Fibroblast of skin of abdomen (primary cell): ENCODE measurements around the gene COTL1.

Experiments used
- DNase-seq: peaks from one replicate; pipeline ENCODE4 v3.0.0-alpha.2; 2013

Gene COTL1

DNA sequence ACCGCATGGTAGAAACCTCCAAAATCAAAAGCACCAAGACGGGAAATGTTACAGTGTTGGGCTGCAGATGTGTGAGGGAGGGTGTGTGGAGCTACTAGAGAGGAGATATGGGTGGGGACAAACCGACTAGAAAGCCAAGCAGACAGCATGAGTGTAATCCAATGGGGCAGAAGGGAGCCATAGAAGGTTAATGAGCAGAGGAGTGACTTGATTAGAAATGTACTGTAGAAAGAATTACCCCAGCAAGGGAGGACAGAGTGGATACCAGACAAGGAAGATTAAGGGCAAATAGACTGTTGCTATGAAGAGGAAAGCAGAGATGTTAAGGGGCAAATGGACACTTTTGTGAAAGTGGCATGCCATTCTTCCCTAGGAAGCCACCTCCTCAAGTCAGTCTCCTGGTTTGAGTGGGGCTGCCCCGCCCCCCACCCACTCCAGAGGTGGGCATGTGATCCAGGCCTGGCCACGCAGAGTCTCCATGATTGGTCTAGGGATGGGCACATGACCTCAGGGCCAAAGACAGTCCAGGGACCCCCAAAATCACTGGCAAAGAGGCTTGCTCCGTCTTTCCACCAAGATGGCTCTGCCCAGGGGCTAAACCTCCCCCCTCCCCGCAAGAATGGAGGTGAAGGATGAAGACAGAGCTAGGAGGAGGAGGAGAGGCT is 4.3 kb downstream of the COTL1 start:
- DNase-seq = no peak

DNA sequence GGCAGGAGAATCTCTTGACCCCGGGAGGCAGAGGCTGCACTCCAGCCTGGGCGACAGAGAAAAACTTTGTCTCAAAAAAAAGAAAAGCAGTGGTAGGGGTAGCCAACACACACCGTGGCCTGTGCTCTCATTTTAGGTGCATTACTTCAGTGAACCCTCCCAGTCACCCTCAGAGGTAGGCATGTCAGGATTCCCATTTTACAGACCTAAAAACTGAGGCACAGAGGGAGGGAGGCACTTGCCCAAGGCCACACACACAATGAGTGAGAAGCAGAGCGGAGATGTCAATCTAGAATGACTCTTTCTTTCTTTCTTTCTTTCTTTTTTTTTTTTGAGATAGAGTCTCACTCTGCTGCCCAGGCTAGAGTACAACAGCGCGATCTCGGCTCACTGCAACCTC is 5.2 kb downstream of the COTL1 start:
- DNase-seq = no peak

- DNase-seq = peak; percentile 71
Measured at GRCh38 chr16:84611041-84611440, 6.8 kb downstream of the COTL1 start.

GRCh38 chr16:84610376-84610775 is 7.5 kb downstream of the COTL1 start:
- no peak for DNase-seq

DNA sequence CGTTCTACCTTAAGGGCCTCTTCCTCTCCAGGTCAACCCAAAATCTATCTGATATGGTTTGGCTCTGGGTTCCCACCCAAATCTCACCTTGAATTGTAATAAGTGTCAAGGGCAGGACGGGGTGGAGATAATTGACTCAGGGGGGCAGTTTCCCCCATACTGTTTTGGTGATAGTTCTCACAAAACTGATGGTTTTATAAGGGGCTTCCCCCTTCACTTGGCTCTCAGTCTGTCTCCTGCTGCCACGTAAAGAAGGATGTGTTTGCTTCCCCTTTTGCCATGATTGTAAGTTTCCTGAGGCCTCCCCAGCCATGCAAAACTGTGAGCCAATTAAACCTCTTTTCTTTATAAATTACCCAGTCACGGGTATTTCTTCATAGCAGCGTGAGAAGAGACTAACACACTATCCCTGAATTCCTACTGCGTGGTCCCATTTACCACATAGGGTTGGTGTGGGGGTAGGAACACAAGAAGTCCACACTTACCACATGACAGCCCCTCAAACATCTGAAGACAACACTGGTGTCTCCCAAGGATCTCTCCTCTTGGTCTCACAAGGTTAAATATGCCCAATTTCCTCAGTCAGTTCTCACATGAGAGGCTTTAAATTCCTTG is 8.2 kb downstream of the COTL1 start:
- DNase-seq = no peak

GRCh38 chr16:84608282-84608681 is 9.6 kb downstream of the COTL1 start:
- no peak for DNase-seq

- DNase-seq = no peak
Measured at GRCh38 chr16:84607694-84608093, 10.2 kb downstream of the COTL1 start.

DNA sequence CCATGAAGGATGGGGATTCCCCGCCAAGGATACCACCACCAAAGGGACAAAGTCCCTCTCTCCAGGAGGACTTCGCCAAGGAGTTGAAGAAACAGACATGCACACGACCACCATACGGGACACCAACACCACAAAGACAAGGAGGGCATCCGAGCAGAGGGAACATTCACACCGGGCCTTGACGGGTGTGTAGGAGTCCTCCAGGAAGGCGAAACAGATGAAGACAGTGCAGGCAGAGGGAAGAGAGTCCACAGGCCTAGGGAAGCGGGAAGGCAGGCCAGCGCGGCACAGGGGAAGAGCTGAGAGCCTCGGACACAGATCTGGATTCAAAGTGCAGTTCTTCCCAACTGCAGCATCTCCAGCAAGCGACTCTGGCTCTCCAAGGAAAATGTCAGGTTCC is 10.8 kb downstream of the COTL1 start:
- no peak for DNase-seq

DNA sequence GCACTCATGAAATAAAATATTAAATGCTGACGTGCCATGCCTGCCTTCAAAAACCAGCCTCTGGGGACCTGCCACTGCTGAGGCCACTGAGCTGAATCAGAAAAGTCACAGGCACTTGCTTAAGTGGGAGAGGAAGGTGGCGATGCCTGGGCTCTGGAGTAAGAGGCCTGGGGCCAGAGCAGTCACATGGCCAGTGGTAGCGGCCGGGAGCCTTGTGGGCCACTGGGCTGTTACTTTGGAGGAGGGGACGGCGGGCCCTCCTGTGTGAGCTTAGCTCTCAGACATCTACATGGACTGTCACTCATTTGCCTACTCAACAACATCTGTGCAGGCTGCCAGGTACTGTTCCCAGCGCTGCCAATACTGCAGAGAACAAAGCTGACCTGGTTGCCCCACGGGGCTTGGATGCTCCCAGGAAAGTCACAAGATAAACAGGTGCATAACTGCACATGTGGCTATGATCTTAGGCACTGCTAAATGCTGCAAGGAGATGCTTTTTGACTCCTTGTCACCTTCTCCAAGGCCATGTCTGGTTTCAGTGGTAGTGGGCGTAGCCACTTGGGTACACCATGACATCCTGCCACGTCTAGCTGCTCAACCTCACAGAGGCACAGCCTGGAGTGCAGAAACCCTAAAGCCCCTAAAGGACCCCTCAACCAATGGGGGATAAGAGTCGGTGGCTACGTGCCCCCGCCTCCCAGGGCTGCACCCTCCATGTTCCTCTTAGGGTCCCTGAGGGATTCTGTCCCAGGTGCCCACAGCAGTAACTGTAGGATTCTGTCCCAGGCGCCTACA is 11.6 kb downstream of the COTL1 start:
- no peak for DNase-seq

DNA sequence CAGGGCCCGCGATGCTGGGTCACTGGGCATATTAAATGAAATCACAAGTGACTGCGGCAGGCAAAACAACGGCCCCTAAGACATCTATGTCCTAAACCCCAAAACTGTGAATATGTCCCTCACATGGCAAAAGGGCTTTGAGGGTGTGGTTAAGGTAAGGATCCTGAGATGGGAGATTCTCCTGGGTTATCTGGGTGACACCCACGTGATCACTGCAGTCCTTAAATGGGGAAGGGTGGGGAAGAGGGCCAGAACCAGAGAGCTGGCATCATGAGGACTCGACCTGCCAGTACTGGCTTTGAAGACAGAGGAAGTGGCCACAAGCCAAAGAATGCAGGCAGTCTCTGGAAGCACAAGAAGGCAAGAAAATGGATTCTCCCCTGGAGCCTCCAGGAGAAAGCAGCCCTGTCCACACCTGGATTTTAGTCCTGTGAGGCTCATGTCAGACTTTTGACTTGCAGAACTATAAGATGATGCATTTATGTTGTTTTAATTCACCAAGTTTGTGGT is 12.5 kb downstream of the COTL1 start:
- no peak for DNase-seq

GRCh38 chr16:84604477-84605013 is 13.3 kb downstream of the COTL1 start:
- no peak for DNase-seq

DNA sequence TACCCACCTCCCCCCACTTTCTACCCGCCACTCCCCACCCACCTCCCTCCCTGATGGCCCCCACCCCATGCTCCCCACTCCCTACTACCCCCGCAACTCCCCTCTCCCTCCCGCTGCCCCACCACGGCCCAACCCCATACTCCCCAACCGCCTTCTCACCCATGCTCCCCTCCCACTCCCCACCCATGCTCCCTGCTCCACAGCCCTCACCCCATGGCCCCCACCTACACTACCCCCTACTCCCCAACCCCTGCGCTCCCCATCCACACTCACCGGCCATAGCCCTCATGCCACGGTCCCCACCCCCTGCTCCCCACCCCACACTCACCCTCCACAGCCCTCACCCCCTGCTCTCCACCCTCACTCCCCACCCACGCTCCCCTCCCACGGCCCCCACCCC is 13.9 kb downstream of the COTL1 start:
- no peak for DNase-seq

DNA sequence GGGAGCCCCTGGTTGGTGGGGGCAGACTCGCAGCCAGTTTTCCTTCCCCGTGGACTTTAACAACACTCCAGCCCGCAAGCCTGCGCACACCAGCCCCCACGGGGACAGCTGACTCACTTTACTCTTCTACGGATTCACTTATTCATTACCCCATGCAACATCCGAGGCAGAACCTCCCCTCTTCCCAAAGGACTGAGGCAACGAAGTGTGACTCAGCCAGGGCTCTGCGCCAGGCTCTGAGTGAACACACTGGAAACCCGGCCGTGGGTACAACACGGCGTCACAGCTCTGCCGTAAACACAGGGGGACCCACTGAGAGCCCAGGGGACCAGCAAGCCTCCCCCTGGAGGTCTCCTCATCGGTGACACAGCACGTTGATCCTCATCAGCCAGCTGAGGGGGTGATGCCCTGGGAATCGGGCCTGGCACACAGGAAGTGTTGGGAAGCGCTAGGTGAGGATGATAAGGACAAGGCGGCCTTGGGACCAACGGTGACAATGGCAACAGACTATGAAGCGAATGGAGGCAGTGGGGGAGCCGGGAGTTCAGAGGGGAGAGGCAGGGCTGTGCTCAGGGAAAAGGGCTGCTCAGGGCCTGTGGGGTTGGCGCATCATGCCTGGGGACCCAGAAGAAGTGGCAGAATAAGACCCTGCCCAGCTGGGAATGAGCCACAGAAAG is 14.6 kb downstream of the COTL1 start:
- DNase-seq = peak; percentile 97

DNA sequence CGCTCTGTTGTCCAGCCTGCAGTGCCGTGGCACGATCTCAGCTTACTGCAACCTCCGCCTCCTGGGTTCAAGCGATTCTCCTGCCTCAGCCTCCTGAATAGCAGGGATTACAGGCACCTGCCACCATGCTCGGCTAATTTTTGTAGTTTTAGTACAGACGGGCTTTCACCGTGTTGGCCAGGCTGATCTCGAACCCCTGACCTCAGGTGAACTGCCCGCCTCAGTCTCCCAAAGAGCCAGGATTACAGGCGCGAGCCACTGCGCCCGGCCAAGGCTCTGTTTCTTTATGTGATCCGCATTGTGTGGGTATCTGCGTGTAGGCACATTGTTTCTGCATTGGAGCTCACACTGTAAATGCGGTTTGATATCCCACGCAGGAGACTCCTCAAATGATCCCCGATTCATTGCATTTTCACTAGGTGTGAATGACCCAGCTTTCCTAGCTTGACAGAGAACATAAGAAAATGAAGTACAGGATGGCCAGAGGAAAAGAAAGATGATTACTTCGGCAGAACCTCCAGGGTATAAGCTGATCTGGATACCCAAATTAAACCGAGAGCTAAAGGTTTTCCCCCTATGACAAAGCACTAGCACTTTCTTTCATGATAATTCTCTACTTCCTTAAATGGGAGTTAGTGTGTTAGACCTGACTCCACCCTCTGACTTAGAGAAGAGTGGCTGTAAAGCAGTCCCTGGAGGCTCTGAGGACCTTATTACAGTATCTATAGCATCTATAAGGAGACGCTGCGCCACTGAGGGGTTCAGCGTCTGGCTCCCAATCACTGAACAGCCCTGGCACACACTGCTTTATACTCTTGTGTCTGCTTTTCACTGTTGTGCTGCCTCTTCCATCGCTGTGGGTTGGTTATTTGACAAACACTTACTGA is 17.3 kb downstream of the COTL1 start:
- no peak for DNase-seq

DNA sequence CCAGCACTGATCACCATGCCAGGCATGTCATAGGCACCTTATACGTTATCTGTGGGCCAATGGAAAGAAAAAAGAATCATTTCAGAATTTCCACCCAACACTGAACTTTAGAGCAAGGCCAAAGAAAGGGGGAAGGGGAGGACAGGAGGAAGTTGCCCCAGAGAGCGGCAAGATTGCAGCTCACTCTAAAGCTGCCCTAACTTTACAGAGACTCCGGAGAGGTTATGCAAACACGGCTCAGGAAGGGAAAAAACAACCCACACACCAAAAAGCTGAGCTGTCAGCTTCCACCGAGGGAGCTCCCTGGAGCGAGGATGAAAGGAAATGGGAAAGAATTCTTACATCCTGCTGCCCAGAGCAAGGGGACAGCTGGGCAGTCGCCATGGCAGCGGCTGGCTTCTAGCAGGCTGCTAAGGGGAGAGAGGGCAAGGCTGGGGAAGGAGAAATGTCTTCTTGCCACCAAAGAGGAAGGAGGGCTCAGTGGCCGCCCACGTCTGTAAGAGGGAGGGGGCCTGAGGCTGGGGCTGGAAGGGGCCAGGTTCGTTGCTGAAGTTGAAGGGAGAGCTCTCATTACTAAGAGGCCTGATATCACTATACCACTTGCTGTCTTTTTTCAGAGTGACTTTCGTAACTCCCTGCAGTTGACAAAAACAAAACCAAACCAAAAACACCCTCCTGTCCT is 18.2 kb downstream of the COTL1 start:
- peak; percentile 76 for DNase-seq

- DNase-seq = no peak
Measured at GRCh38 chr16:84598360-84598759, 19.5 kb downstream of the COTL1 start.

- DNase-seq = no peak
Measured at GRCh38 chr16:84597931-84598351, 19.9 kb downstream of the COTL1 start.

DNA sequence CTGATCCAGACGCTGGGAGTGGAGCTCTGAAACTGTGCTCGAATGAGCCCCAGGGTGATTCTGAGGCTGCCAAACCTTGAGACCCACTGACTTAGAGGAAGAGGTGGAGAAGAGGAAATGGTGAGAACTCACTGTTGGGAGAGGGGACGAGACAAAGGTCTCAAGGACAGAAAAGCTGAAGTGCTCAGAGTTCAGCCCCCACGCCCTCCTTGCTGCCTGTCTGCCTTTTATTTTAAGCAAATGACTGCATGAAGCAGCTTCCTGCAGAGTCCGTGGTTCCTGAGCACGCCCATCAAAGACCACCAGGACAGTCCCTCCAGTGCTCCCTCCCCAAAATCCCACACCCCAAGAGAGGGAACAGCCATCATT is 20.4 kb downstream of the COTL1 start:
- no peak for DNase-seq

- DNase-seq = no peak
Measured at GRCh38 chr16:84596801-84597527, 20.9 kb downstream of the COTL1 start.

DNA sequence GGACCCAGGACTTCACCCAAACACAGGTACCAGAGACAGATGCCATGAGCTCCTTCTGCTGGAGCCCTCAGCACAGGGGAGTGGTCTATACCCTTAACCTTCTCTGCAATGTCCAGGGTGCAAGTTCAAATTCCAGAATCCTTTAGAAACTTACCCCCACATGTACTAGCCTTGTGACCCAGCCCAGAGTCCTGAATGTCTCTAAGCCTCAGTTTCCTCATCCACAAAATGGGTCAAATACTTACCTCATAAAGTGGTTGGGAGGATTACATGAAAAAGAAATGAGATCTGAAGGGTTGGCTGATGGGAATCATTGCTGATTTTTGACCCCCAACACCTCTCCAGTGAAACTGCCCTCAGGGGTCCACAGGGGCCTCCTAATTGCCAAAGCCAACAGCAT is 21.7 kb downstream of the COTL1 start:
- DNase-seq = no peak
